ENCODE measurements around the gene CBX8. TPM values are rescaled to one million over a fixed set of nuclear protein-coding genes. Genes with fewer than 3 reads are reported as not detected.

The CBX8 gene
- total and polyA plus RNA-seq, 10 donors = 2.1 to 5.6 (median 3.4) TPM

GRCh38 chr17:79781736-79782575 lies 14.9 kb downstream of the CBX8 start:
- intact Hi-C loops (cut with DNase I; ENCODE audit: low total_unique reads) = no loop called here
- DNase-seq = peak; percentile 63
- no peaks in the 10 kb centered on the region for H3K9me3 ChIP-seq
- no peak overlapping the region for H3K4me3 ChIP-seq
- H3K4me1 ChIP-seq = peaks cover 12 to 42% (median 33%) of the 10 kb centered on the region in 6 donors
- WGBS, 5 donors = 33 to 49% (median 39%) methylated on average over 20 to 27 of the region's 27 CpGs
- H3K36me3 ChIP-seq = peaks cover 0 to 20% (median 0%) of the 10 kb centered on the region in 6 donors
- H3K27ac ChIP-seq = no peak overlapping the region
- peaks cover 3 to 97% (median 46%) of the 10 kb centered on the region in 7 donors for H3K27me3 ChIP-seq (replicated peaks in 1 of 7)
- TF ChIP-seq, protein P1, sequence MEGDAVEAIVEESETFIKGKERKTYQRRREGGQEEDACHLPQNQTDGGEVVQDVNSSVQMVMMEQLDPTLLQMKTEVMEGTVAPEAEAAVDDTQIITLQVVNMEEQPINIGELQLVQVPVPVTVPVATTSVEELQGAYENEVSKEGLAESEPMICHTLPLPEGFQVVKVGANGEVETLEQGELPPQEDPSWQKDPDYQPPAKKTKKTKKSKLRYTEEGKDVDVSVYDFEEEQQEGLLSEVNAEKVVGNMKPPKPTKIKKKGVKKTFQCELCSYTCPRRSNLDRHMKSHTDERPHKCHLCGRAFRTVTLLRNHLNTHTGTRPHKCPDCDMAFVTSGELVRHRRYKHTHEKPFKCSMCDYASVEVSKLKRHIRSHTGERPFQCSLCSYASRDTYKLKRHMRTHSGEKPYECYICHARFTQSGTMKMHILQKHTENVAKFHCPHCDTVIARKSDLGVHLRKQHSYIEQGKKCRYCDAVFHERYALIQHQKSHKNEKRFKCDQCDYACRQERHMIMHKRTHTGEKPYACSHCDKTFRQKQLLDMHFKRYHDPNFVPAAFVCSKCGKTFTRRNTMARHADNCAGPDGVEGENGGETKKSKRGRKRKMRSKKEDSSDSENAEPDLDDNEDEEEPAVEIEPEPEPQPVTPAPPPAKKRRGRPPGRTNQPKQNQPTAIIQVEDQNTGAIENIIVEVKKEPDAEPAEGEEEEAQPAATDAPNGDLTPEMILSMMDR (IDR thresholded peaks at IDR 0.05 in 8 of 11, conservative IDR thresholded peaks at IDR 0.05 in 3 of 11) = no peak
- TF ChIP-seq POLR2AphosphoS5 (IDR thresholded peaks at IDR 0.05) (no peak), POLR2A (IDR thresholded peaks at IDR 0.05) (no peak)

- WGBS, 5 donors = 41 to 56% (median 46%) methylated on average over 12 of the region's 12 CpGs
Measured at GRCh38 chr17:79781012-79781650, 15.7 kb downstream of the CBX8 start.

GRCh38 chr17:79779661-79780365 lies 17.1 kb downstream of the CBX8 start:
- Histone ChIP-seq H3K4me3 (no peak overlapping the region), H3K36me3 (peaks cover 0 to 13% (median 0%) of the 10 kb centered on the region in 6 donors), H3K27ac (no peak overlapping the region), H3K27me3 (replicated peaks in 1 of 7) (peaks cover 3 to 97% (median 60%) of the 10 kb centered on the region in 7 donors), H3K9me3 (no peaks in the 10 kb centered on the region), H3K4me1 (peaks cover 12 to 50% (median 38%) of the 10 kb centered on the region in 6 donors)
- TF ChIP-seq, protein P1 (IDR thresholded peaks at IDR 0.05 in 8 of 11, conservative IDR thresholded peaks at IDR 0.05 in 3 of 11) = no peak
- TF ChIP-seq POLR2AphosphoS5 (IDR thresholded peaks at IDR 0.05) (no peak), POLR2A (IDR thresholded peaks at IDR 0.05) (no peak)
- no peak for DNase-seq
- intact Hi-C loops (cut with DNase I; ENCODE audit: low total_unique reads) = no loop called here
- 83 to 95% (median 88%) methylated on average over 9 to 10 of the region's 10 CpGs for whole genome bisulfite sequencing, 5 donors

More at GRCh38 chr17:79781012-79781650, 15.7 kb downstream of the CBX8 start:
- no peak for TF ChIP-seq POLR2A (IDR thresholded peaks at IDR 0.05)
- no peak for TF ChIP-seq POLR2AphosphoS5 (IDR thresholded peaks at IDR 0.05)
- TF ChIP-seq, protein P1 (IDR thresholded peaks at IDR 0.05 in 8 of 11, conservative IDR thresholded peaks at IDR 0.05 in 3 of 11) = no peak
- H3K36me3 ChIP-seq = peaks cover 0 to 20% (median 0%) of the 10 kb centered on the region in 6 donors
- no peak overlapping the region for H3K4me3 ChIP-seq
- DNase-seq = peak; percentile 31
- no peak overlapping the region for H3K27ac ChIP-seq
- intact Hi-C loops (cut with DNase I; ENCODE audit: low total_unique reads) = no loop called here
- H3K4me1 ChIP-seq = peaks cover 12 to 50% (median 38%) of the 10 kb centered on the region in 6 donors
- peaks cover 3 to 97% (median 51%) of the 10 kb centered on the region in 7 donors for H3K27me3 ChIP-seq (replicated peaks in 1 of 7)
- no peaks in the 10 kb centered on the region for H3K9me3 ChIP-seq

All from spleen (tissue), 11 donors.